Measurements from ENCODE around the gene RNF8. TPM values are rescaled to one million over a fixed set of nuclear protein-coding genes. Genes with fewer than 3 reads are reported as not detected.

RNF8 gene
- total RNA-seq, 1 donor from 2014 or later = 17.6 TPM

- peaks cover 73% of the 10 kb centered on the region for H3K36me3 ChIP-seq
- no peaks in the 10 kb centered on the region for H3K27me3 ChIP-seq
- TF ChIP-seq CTCF (IDR thresholded peaks at IDR 0.05) = no peak
- intact Hi-C loops (cut with DNase I) = no loop called here
- ATAC-seq (no peak), DNase-seq (no peak)
- H3K27ac ChIP-seq = no peak overlapping the region
- peaks cover 12% of the 10 kb centered on the region for H3K4me1 ChIP-seq
- H3K9me3 ChIP-seq = no peaks in the 10 kb centered on the region
- H3K4me3 ChIP-seq = no peak overlapping the region
These were observed 20.2 kb downstream of the RNF8 start for GRCh38 chr6:37373822-37374471.

DNA sequence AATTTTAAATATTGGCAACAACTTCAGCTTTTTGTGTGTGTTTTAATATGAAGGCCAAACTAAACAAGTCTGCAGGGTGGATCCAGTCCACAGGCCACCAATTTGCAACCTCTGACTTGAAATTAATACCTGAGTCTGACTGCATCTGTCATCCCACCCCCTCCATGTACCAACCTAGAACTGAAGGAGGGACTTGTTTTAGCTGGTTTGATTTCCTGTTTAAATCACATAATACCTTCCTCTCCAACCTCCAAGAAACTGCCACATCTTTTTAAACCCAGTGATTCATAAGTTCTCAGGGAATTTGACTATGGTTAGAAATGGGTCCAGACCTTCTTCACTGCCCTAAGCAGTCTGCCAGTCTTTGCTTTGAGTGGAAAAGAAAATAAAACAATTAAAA, 21.6 kb downstream of the RNF8 start:
- intact Hi-C loops (cut with DNase I) = no loop called here
- Histone ChIP-seq H3K36me3 (peaks cover 64% of the 10 kb centered on the region), H3K27me3 (no peaks in the 10 kb centered on the region), H3K27ac (no peak overlapping the region), H3K9me3 (no peaks in the 10 kb centered on the region), H3K4me1 (no peaks in the 10 kb centered on the region), H3K4me3 (no peak overlapping the region)
- DNase-seq (no peak), ATAC-seq (no peak)
- TF ChIP-seq CTCF (IDR thresholded peaks at IDR 0.05) = no peak

GRCh38 chr6:37376078-37376743, 22.4 kb downstream of the RNF8 start:
- DNase-seq (no peak), ATAC-seq (no peak)
- TF ChIP-seq CTCF (IDR thresholded peaks at IDR 0.05) = no peak
- Histone ChIP-seq H3K27ac (no peak overlapping the region), H3K27me3 (no peaks in the 10 kb centered on the region), H3K9me3 (no peaks in the 10 kb centered on the region), H3K36me3 (peaks cover 57% of the 10 kb centered on the region), H3K4me3 (no peak overlapping the region), H3K4me1 (no peaks in the 10 kb centered on the region)
- intact Hi-C loops (cut with DNase I) = no loop called here

DNA sequence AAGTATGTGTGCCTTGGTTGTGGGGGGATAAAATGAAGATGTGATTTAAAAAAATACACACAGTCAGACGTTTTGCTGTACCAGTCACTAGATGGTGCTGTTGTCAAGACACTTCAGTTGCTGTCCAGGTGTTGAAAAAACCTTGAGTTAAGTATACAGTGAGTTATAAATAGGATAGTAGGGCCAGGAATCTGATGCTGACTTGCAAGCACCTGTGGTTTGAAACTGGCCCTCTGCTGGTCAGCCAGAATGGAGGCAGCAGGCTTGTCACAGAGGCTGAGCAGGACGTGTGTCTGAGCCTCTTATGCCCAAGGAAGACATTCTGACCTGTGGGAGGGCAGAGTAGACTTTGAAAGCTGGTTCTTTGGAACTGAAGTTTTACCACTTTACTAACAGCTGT, 27.8 kb downstream of the RNF8 start:
- H3K27me3 ChIP-seq = no peaks in the 10 kb centered on the region
- ATAC-seq = peak; percentile 96
- intact Hi-C loops (cut with DNase I) = no loop called here
- peaks cover 34% of the 10 kb centered on the region for H3K36me3 ChIP-seq
- peak; percentile 60 for TF ChIP-seq CTCF (IDR thresholded peaks at IDR 0.05)
- no peak overlapping the region for H3K4me3 ChIP-seq
- H3K27ac ChIP-seq = no peak overlapping the region
- DNase-seq = no peak
- no peaks in the 10 kb centered on the region for H3K9me3 ChIP-seq
- no peaks in the 10 kb centered on the region for H3K4me1 ChIP-seq

DNA sequence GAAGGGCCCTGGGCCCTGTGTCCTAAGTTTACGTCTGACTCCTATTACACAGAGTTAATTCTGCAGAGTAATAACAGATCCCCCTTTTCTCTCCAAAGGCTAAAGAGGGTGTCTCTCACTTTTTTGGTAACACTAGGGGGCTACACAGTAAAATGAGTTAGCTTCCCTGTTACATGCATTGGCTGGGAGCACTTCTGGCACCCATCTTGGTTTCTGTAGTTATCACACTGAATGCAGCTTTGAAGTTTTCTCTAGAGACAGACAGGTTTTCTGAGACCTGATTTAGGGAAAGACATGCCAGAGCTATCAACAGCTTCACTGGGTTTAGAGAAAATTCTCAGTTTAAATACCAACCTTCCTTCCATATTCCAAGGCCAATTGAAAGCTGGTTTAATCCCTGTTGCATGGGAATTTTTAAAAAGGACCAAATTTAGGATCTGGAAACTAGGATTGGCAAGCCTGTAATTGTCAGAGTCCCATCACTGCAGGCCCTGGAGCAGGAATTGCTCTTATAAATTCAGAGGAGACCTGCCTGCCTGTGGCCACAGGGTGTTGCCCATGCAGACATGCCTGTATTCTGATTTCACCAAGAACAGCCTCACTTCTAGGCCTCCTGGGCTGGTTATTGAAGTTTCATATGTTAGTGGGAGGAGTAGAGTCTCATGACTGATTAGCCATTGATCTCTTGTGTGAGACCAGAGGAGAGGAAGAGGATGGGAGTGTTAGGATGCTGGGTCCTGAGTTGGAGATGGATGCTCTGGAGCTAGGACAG, 29.4 kb downstream of the RNF8 start:
- no peaks in the 10 kb centered on the region for H3K27me3 ChIP-seq
- DNase-seq (no peak), ATAC-seq (no peak)
- H3K9me3 ChIP-seq = no peaks in the 10 kb centered on the region
- peaks cover 36% of the 10 kb centered on the region for H3K36me3 ChIP-seq
- no peaks in the 10 kb centered on the region for H3K4me1 ChIP-seq
- no peak for TF ChIP-seq CTCF (IDR thresholded peaks at IDR 0.05)
- H3K4me3 ChIP-seq = no peak overlapping the region
- H3K27ac ChIP-seq = no peak overlapping the region
- intact Hi-C loops (cut with DNase I) = no loop called here

Data from upper lobe of right lung (tissue), 1 donor.